Endometrial microvascular endothelial cells (primary cell): ENCODE data around the gene LECT2. TPM values are rescaled to one million over a fixed set of nuclear protein-coding genes. Genes with fewer than 3 reads are reported as not detected.

ENCODE experiments used
- in situ Hi-C: cut with HindIII; loops from 2 replicates; pipeline ENCODE4 v1.10.0; 2017; ENCODE audit warnings: low sequenced_read_pairs, low pct_unique_long_range_greater_than_20kb; ENCODE audit errors: inconsistent ontology term
- total RNA-seq: library from RNA; depleted of rRNA; stranded (reverse); fragments of >200 nt; gene quantifications from one replicate; pipeline ENCODE4 v1.2.3, GENCODE V29; 2015; ENCODE audit errors: inconsistent ontology term

The LECT2 gene
- total RNA-seq, 1 donor from 2014 or later = not detected

DNA sequence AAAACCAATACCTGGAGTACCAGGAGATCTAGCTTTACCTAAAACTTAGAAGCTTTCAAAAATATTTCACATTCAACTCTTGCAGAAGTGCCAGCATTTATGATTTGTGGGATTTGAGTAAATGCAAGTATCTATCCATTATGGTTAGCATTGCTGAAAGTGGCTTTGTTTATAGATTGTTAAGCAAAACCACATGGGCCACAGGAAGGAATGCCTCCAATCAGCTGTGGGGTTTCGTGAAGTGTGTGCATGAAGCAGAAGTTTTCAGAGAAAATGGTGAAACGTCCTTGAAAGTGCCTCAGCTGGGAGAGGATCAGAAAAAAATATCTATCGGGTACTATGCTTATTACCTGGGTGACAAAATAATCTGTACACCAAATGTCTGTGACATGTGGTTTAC, 4.2 kb downstream of the LECT2 start:
- in situ Hi-C loops = no loop called here

DNA sequence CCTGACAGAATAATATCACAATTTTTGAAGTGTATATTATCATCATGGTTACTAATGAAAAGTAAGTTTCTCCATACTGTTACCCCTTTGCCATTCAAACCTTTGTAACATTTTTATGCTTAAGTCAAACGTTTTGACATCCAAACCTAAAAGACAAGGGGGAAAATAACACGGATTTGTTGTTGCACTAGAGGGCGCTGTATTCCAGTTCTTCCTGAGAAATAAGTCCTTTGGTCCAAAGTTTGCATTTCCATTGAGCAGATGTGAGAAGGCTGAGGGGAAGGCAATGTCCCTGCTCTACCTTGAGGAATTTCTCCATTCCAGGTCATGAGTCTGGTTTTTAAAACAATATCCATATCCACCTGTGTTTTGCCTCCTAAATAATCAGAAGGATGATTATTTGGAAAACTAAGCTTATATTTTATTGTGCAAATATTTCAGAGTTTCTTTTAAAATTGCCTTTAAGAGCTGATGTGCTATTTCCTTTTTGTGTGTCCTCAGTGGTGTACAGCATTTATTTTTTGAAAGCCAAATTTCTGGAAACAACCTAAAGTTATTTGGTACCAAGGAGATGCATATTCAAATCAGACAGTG, 9.7 kb downstream of the LECT2 start:
- in situ Hi-C loops = no loop called here

DNA sequence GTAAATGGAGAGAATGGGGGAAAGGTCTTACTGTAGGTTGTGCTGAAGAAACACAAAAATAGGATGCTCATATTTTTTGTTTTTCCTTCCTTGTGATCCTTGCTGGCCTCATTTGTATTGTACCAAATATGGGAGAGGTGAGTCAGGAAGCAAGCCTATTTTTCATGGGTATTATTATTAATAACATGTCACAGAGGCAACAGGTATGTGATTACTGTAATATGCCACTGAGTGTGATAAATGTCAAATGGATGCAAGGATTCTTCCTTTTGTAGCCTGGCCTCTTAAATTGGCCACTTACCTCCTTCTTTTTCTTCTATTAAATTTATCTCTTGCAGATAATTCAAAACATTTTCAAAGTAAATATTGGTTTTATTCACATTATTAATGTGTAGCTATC, 10.2 kb downstream of the LECT2 start:
- in situ Hi-C loops = no loop called here

DNA sequence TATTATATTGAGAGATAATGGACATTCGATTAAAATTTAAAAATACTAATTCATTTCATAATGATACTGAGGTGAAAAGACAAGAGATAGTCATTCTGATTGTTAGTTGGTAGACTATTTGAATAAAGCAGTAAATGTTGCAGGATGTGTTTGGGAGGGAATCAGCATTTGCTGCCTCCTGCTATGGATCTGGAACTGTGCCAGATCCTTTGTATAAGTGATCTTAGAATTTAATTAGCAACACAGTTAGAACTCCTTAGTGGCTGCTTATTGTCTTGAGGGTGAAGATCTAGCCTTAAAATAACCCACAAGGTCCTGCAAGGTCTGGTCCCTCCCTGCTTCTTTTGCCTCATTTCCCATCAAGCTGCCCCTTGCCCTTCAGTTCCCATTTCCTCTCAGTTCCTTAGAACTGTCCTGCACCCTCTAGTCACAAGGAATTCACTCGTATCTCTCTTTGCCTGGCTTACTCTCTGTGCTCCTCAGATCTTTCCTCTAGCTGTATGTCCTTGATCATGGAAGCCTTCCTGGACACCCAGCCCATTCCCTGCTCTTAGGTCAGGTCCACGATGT, 12.5 kb downstream of the LECT2 start:
- in situ Hi-C loops = no loop called here

GRCh38 chr5:135941711-135942110, 13.1 kb downstream of the LECT2 start:
- in situ Hi-C loops = no loop called here

GRCh38 chr5:135937245-135937911, 17.4 kb downstream of the LECT2 start:
- in situ Hi-C loops = no loop called here

- in situ Hi-C loops = no loop called here
Observed at GRCh38 chr5:135934939-135935338, 19.8 kb downstream of the LECT2 start.

DNA sequence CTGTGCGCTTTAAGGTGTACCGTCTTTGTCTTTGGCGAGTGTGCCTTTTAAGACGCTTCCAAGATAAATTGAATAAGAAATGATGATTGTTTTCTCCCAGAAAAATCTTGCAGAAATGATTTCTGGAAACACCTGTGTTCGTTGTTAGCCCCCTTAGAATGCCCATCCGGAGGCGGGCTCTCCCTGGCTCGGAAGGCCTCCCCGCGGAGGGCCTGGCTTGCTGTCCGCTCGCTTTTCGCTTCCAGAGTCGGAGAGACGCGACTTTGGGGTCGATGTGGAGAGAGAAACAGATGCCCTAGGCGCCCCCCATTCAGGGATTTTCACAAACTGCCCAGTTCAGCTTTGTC, 23.9 kb downstream of the LECT2 start:
- in situ Hi-C loops = no loop called here

DNA sequence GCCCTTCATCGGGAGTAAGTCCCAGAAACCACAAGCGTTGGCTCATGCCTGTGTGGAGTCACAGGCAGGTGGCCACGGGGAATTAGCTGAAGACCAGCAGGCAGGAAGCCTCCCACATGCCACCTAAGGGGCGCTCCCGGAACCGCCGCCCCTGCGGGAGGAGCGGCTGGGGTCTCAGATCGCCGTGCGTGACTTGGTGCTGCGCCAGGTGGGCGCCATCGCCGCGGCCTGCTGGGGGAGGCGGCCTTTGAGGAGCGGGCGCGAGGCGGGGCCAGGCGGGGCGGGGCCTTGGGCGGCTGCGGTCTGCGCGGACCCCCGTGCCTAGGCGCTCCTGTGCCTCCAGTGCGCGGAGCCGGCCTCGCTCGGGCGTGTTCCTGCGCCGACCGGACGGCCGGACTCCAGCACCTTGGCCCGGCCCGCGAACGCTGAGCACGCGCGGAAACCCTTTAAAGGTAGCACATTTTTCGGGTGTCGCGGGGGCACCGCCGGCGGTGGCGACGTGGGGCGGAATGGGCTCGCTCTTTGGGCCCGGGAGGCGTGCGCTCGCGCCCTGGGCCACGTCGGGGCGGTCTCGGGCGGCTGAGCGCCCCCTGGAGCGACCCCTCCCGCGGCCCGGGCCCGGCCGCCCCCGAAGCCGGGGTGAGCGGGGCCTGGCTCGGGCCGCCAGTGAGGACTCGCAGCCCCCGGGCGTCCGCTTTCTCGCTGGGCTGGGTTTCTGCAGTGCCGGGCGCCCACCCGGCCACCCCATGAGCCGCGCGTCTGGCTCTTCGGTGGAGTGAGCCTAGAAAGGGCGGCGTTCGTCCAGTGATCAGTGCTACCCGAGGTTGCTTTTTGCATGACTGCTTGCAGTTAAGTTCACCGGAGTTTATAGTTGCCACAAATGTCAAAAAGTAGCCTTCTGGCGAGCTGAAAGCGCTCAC, 24.5 kb downstream of the LECT2 start:
- in situ Hi-C loops = no loop called here

- in situ Hi-C loops = no loop called here
Observed at GRCh38 chr5:135921388-135921787, 33.4 kb downstream of the LECT2 start.

DNA sequence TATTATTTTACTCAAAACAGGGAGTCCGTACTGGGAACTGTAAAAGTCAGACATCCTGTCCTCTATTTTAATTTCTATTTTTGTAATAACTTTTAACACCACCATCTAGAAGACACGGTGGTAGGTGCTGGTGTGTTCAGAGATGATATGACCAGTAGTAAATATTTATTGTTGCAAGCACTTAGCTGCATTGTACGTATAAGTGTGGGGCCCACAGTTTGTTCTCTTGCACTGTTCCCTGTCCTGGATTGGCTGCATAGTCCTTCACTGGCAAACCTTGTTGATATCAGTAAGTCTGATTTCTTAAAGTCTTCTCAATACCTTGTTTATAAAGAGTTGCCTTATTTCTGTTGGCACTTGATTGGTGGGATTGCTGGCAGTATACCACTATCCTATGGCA, 34.6 kb downstream of the LECT2 start:
- in situ Hi-C loops = no loop called here

- in situ Hi-C loops = no loop called here
Observed at GRCh38 chr5:135916638-135917263, 38.0 kb downstream of the LECT2 start.

DNA sequence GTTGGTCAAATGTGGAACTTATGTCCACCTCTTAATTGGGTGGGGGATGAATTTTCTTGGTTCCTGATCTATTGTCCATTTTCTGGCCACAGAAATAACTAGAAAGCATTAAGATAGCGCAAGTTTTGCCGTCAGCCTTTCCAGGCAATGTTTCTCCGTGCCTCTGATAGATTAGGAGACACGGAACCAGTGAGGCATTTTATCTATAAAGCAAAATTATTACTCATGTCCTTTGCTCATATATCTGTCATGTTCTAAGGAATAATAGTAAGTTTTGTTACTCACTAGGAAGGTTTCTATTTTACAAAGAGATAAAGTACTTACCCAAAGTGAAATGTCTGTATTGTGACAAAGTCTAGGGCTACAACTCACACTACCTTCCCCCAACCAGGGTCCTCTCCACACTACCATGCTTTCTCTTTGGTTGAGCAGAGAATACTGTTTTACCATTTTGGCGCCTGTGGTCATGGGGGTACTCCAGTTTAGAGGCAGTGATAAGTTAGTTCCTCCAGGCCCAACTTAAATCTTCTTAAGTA, 39.2 kb downstream of the LECT2 start:
- in situ Hi-C loops = no loop called here

DNA sequence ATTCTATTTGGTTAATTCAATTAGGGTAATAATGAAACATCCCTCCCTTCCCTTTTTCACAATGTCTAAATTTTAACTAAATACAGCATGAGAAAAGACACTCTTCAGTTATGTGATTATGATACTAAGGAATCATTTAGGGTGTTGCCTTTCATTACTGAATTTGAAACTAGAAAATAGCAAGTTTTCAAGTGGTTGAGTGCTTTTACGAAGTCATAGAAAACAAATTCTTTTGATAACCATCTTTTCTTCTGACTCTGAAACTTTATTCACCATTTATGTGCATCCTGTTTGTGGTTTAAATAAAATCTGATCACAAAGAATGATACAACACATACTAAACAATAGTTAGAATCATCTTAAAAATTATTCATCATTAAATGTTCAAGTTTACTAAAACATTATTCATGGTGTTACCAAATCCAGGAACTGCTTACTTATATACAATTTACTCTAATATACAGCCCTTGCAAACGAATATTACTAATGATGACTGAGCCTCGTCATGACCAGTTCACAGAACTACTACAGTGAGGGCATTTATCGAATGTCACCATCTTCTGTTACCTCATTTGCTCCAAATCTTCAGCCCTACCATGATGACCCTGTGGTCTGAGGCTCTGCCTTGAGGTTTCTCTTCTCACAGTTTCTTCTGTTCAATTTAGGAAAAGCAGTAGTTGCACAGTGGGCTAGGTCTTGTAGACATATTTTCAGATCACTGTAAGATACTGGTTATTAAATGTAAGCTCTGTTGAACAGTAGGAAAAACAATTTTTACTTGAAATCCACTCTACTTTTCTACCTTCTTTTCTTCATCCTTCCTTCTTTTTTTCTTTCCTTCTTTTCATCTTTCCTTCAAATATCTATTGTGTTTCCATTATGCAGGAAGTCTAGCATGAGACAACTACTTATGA, 40.8 kb downstream of the LECT2 start:
- in situ Hi-C loops = no loop called here

- in situ Hi-C loops = no loop called here
Observed at GRCh38 chr5:135905144-135905543, 49.6 kb downstream of the LECT2 start.

DNA sequence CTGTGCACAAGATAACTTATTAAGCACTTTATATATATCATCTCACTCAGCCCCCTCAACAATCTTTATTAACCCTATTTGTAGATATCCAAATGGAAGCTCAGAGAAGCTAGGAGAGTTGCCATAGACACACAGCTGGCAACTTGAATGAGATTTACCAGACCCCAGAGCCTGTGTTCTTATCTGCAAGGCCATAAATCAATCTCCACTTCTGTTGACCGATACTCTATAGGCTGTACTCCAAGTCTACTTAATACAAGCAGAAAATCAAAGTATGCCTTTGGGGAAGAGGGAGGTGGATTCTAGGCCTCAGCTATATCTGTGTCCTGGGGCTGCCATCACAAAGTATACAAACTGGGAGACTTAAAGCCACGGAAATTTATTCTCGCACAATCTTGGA, 53.1 kb downstream of the LECT2 start:
- in situ Hi-C loops = no loop called here

GRCh38 chr5:135900276-135900675, 54.5 kb downstream of the LECT2 start:
- in situ Hi-C loops = no loop called here

GRCh38 chr5:135898651-135899050, 56.1 kb downstream of the LECT2 start:
- in situ Hi-C loops = no loop called here
